Liver (tissue), 9 donors: ENCODE data around the gene PARN. TPM values are rescaled to one million over a fixed set of nuclear protein-coding genes. Genes with fewer than 3 reads are reported as not detected.

Experiments used
- DNase-seq: peaks from one replicate; pipeline ENCODE4 v3.0.0-alpha.2; 2017; ENCODE audit warnings: low spot score
- H3K27ac ChIP-seq, 2 donors: one replicate each; pipeline ENCODE4 v1.7.0; 2013; ENCODE audit warnings: inconsistent platforms in 2 of 2, low read length in 2 of 2, control low read depth in 1 of 2, low read depth in 1 of 2, mild to moderate bottlenecking in 1 of 2
- H3K27me3 ChIP-seq, 4 donors: one replicate each; pipeline versions ENCODE4 v1.6.1 to v1.7.0; 2013; ENCODE audit warnings: low read length in 3 of 4, inconsistent platforms in 1 of 4, mild to moderate bottlenecking in 1 of 4, moderate library complexity in 1 of 4; ENCODE audit not compliant: control insufficient read depth in 4 of 4, insufficient read depth in 4 of 4
- H3K36me3 ChIP-seq, 4 donors: one replicate each; pipeline versions ENCODE4 v1.6.1 to v1.7.0; 2013; ENCODE audit warnings: low read length in 3 of 4, mild to moderate bottlenecking in 3 of 4, low read depth in 1 of 4, moderate library complexity in 1 of 4; ENCODE audit not compliant: control insufficient read depth in 4 of 4, insufficient read depth in 3 of 4
- H3K4me1 ChIP-seq, 4 donors: one replicate each; pipeline versions ENCODE4 v1.6.1 to v1.7.0; 2013; ENCODE audit warnings: low read length in 3 of 4, mild to moderate bottlenecking in 3 of 4, moderate library complexity in 1 of 4; ENCODE audit not compliant: control insufficient read depth in 4 of 4, insufficient read depth in 4 of 4
- H3K4me3 ChIP-seq, 3 donors: one replicate each; pipeline versions ENCODE4 v1.6.1 to v1.7.0; 2013; ENCODE audit warnings: low read length in 3 of 3, control low read depth in 1 of 3, low read depth in 1 of 3, mild to moderate bottlenecking in 1 of 3
- H3K9ac ChIP-seq, 2 donors: one replicate each; pipeline ENCODE4 v1.7.0; 2013; ENCODE audit warnings: low read length in 2 of 2, mild to moderate bottlenecking in 2 of 2, moderate library complexity in 2 of 2, control low read depth in 1 of 2, low read depth in 1 of 2
- H3K9me3 ChIP-seq, 4 donors: one replicate each; pipeline versions ENCODE4 v1.6.1 to v1.7.0; 2013; ENCODE audit warnings: low read length in 3 of 4; ENCODE audit not compliant: control insufficient read depth in 4 of 4
- EGR1 ChIP-seq, 2 donors: IDR thresholded peaks; 2 replicates each; pipeline ENCODE4 v1.6.1; 2016 to 2018; ENCODE audit warnings: antibody characterized with exemption in 2 of 2, low read depth in 2 of 2
- FOXA1 ChIP-seq: IDR thresholded peaks from 2 replicates; pipeline ENCODE4 v1.6.1; 2016; ENCODE audit warnings: antibody characterized with exemption
- FOXA2 ChIP-seq: IDR thresholded peaks from 2 replicates; pipeline ENCODE4 v1.6.1; 2016; ENCODE audit warnings: antibody characterized with exemption
- GABPA ChIP-seq, 2 donors: IDR thresholded peaks in 1 of 2; conservative IDR thresholded peaks in 1 of 2; 2 replicates each; pipeline ENCODE4 v1.6.1; 2016; ENCODE audit warnings: antibody characterized with exemption in 2 of 2, mild to moderate bottlenecking in 1 of 2, moderate library complexity in 1 of 2
- HNF4A ChIP-seq, 2 donors: conservative IDR thresholded peaks; 2 replicates each; pipeline ENCODE4 v1.6.1; 2016; ENCODE audit warnings: antibody characterized with exemption in 2 of 2, mild to moderate bottlenecking in 2 of 2
- JUND ChIP-seq, 2 donors: IDR thresholded peaks; 2 replicates each; pipeline ENCODE4 v1.6.1; 2016; ENCODE audit warnings: antibody characterized with exemption in 2 of 2
- NR2F2 ChIP-seq: IDR thresholded peaks from 2 replicates; pipeline ENCODE4 v1.6.1; 2016; ENCODE audit warnings: antibody characterized with exemption
- TAF1 ChIP-seq: conservative IDR thresholded peaks from 2 replicates; pipeline ENCODE4 v1.6.1; 2016; ENCODE audit warnings: antibody characterized with exemption, mild to moderate bottlenecking
- WGBS: extraction: QIAGEN DNeasy Blood & Tissue Kit; methylation state at CpG from one replicate; pipeline ENCODE4 v1.1.7; 2013; 5-methylcytosine and 5-hydroxymethylcytosine counted together
- polyA plus RNA-seq, 2 donors: library from polyadenylated mRNA; stranded (reverse) in 1 of 2; unstranded in 1 of 2; fragments of 200-250 nt in 1 of 2; fragments of >200 nt in 1 of 2; fragmentation: Nextera tagmentation in 1 of 2; extraction: Ambion mirVana in 1 of 2; gene quantifications; one replicate each; pipeline versions ENCODE4 v1.2.1 to v1.2.3, GENCODE V29; 2013 to 2015
- total RNA-seq, 2 donors: library from RNA; depleted of rRNA; stranded (reverse); fragments of >200 nt; gene quantifications; one replicate each; pipeline ENCODE4 v1.2.3, GENCODE V29; 2014
- TF ChIP-seq, protein P1 (sequence below): IDR thresholded peaks from 2 replicates; pipeline ENCODE4 v1.6.1; 2016; ENCODE audit warnings: antibody characterized with exemption
- TF ChIP-seq, protein P2 (sequence below): IDR thresholded peaks from 2 replicates; pipeline ENCODE4 v1.6.1; 2016; ENCODE audit warnings: antibody characterized with exemption
- TF ChIP-seq, protein P3 (sequence below): IDR thresholded peaks from 2 replicates; pipeline ENCODE4 v1.6.1; 2016; ENCODE audit warnings: antibody characterized with exemption
- TF ChIP-seq, protein P4 (sequence below): fragments of 150-350 bp; IDR thresholded peaks from 2 replicates; pipeline ENCODE4 v1.5.1; 2017; ENCODE audit warnings: improper control_type of control experiment, low read depth, low read length; ENCODE audit not compliant: missing input control
- TF ChIP-seq, protein P5 (sequence below): IDR thresholded peaks from 2 replicates; pipeline ENCODE4 v1.6.1; 2016; ENCODE audit warnings: antibody characterized with exemption, mild to moderate bottlenecking
- donor health status: healthy.
- donor health status: healthy.
- donor health status: healthy.
- donor health status: healthy.
- donor health status: healthy.

Gene PARN
- total and polyA plus RNA-seq, 4 donors: 7.9 to 19.7 (median 9.7) TPM

DNA sequence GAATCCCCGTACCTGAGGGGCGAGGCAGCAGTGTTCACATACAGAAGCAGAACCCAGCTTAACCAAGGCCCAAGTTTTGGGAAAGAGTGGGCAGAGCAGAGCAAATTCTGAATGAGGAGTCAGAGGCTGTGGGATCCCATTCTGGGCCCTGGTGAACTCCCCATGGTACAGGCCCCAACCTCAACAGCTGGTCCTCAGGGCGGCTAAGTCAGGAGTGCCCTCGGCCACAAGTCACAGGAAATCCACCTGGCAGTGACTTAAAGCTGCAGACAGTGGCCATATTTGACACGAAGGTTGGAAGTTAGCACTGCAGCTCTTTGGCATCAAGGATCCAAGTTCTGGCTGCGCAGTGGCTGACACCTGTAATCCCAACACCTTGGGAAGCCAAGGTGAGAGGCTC, 237.1 kb downstream of the PARN start (continued):
- TF ChIP-seq, protein P1, sequence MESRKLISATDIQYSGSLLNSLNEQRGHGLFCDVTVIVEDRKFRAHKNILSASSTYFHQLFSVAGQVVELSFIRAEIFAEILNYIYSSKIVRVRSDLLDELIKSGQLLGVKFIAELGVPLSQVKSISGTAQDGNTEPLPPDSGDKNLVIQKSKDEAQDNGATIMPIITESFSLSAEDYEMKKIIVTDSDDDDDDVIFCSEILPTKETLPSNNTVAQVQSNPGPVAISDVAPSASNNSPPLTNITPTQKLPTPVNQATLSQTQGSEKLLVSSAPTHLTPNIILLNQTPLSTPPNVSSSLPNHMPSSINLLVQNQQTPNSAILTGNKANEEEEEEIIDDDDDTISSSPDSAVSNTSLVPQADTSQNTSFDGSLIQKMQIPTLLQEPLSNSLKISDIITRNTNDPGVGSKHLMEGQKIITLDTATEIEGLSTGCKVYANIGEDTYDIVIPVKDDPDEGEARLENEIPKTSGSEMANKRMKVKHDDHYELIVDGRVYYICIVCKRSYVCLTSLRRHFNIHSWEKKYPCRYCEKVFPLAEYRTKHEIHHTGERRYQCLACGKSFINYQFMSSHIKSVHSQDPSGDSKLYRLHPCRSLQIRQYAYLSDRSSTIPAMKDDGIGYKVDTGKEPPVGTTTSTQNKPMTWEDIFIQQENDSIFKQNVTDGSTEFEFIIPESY: no peak
- no peak for TF ChIP-seq FOXA1
- no peak for TF ChIP-seq GABPA (IDR thresholded peaks at IDR 0.05 in 1 of 2, conservative IDR thresholded peaks at IDR 0.05 in 1 of 2)
- no peak for TF ChIP-seq FOXA2
- TF ChIP-seq, protein P2, sequence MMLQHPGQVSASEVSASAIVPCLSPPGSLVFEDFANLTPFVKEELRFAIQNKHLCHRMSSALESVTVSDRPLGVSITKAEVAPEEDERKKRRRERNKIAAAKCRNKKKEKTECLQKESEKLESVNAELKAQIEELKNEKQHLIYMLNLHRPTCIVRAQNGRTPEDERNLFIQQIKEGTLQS: no peak

DNA sequence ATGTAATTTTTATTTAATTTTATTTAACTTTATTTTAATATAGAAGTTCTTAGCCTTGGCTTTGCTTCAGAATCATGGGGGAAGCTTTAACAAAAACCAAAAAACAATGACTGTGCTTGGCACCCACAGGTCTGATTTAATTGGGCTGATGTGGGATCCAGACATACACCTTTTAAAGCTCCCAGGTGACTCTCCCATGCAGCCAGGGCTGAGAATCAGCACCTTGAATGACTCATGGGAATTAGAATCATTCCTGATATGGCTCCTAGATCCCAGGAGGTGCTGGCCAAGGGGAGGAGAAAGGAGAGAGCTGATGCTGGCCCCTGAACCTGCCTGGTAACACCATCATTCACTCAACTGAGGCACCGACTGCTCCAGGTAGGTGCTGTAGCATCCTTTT, 240.7 kb downstream of the PARN start:
- no peak overlapping the region for H3K9ac ChIP-seq
- H3K4me1 ChIP-seq: no peaks in the 10 kb centered on the region
- H3K4me3 ChIP-seq: no peak overlapping the region
- no peaks in the 10 kb centered on the region for H3K36me3 ChIP-seq
- no peak for DNase-seq
- TF ChIP-seq TAF1: no peak
- TF ChIP-seq, protein P2: no peak
- WGBS: 94% methylated on average over 1 of the region's 1 CpG
- H3K9me3 ChIP-seq: no peaks in the 10 kb centered on the region
- no peaks in the 10 kb centered on the region for H3K27me3 ChIP-seq
- H3K27ac ChIP-seq: no peak overlapping the region

DNA sequence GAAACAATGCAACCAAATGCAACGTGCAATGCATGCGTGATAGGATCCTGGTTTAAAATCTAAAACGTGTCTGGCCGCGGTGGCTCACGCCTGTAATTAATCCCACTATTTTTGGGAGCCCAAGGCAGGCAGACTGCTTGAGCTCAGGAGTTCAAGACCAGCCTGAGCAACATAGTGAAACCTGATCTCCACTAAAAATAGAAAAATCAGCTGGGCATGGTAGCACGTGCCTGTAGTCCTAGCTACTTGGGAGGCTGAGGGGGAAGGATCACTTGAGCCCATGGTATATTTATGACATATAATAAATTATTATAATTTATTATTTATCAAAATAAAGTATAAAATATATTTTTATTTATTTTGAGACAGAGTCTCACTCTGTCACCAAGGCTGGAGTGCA, 241.8 kb downstream of the PARN start:
- no peak overlapping the region for H3K27ac ChIP-seq
- H3K4me1 ChIP-seq: peaks cover 0 to 3% (median 0%) of the 10 kb centered on the region in 4 donors
- no peak overlapping the region for H3K9ac ChIP-seq
- no peaks in the 10 kb centered on the region for H3K36me3 ChIP-seq
- H3K27me3 ChIP-seq: no peaks in the 10 kb centered on the region
- no peaks in the 10 kb centered on the region for H3K9me3 ChIP-seq
- WGBS: 92% methylated on average over 7 of the region's 7 CpGs
- H3K4me3 ChIP-seq: no peak overlapping the region
- TF ChIP-seq, protein P2: no peak
- TF ChIP-seq JUND (IDR thresholded peaks at IDR 0.05) (no peak), NR2F2 (no peak), GABPA (IDR thresholded peaks at IDR 0.05 in 1 of 2, conservative IDR thresholded peaks at IDR 0.05 in 1 of 2) (no peak), EGR1 (IDR thresholded peaks at IDR 0.05; ENCODE audit: low read depth in 2 of 2) (no peak), HNF4A (conservative IDR thresholded peaks at IDR 0.05) (no peak)
- TF ChIP-seq, protein P3, sequence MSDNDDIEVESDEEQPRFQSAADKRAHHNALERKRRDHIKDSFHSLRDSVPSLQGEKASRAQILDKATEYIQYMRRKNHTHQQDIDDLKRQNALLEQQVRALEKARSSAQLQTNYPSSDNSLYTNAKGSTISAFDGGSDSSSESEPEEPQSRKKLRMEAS: no peak
- TF ChIP-seq, protein P4, sequence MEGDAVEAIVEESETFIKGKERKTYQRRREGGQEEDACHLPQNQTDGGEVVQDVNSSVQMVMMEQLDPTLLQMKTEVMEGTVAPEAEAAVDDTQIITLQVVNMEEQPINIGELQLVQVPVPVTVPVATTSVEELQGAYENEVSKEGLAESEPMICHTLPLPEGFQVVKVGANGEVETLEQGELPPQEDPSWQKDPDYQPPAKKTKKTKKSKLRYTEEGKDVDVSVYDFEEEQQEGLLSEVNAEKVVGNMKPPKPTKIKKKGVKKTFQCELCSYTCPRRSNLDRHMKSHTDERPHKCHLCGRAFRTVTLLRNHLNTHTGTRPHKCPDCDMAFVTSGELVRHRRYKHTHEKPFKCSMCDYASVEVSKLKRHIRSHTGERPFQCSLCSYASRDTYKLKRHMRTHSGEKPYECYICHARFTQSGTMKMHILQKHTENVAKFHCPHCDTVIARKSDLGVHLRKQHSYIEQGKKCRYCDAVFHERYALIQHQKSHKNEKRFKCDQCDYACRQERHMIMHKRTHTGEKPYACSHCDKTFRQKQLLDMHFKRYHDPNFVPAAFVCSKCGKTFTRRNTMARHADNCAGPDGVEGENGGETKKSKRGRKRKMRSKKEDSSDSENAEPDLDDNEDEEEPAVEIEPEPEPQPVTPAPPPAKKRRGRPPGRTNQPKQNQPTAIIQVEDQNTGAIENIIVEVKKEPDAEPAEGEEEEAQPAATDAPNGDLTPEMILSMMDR: no peak
- TF ChIP-seq, protein P5, sequence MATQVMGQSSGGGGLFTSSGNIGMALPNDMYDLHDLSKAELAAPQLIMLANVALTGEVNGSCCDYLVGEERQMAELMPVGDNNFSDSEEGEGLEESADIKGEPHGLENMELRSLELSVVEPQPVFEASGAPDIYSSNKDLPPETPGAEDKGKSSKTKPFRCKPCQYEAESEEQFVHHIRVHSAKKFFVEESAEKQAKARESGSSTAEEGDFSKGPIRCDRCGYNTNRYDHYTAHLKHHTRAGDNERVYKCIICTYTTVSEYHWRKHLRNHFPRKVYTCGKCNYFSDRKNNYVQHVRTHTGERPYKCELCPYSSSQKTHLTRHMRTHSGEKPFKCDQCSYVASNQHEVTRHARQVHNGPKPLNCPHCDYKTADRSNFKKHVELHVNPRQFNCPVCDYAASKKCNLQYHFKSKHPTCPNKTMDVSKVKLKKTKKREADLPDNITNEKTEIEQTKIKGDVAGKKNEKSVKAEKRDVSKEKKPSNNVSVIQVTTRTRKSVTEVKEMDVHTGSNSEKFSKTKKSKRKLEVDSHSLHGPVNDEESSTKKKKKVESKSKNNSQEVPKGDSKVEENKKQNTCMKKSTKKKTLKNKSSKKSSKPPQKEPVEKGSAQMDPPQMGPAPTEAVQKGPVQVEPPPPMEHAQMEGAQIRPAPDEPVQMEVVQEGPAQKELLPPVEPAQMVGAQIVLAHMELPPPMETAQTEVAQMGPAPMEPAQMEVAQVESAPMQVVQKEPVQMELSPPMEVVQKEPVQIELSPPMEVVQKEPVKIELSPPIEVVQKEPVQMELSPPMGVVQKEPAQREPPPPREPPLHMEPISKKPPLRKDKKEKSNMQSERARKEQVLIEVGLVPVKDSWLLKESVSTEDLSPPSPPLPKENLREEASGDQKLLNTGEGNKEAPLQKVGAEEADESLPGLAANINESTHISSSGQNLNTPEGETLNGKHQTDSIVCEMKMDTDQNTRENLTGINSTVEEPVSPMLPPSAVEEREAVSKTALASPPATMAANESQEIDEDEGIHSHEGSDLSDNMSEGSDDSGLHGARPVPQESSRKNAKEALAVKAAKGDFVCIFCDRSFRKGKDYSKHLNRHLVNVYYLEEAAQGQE: no peak
- no peak for DNase-seq
